Central memory CD4-positive, alpha-beta T cell (primary cell): Measurements from ENCODE around the gene C11orf16.
"Not testable (repeated sequence)": the region's sequence is repeated elsewhere in the genome, so short reads cannot be mapped to it uniquely, and the experiment has no call there.

Experiments used
- DNase-seq: peaks from one replicate; pipeline ENCODE4 v3.0.0; 2022
- total RNA-seq, 3 experiments: gene quantifications; one replicate each; lab custom pipeline; 2026; lab: John Stamatoyannopoulos, UW

Gene C11orf16
- 0 reads per million in 3 experiments for total RNA-seq

- DNase-seq = no peak
Measured at GRCh38 chr11:8932564-8933180, at the start of gene C11orf16. C11orf16 (minus strand) TSS chr11:8932947; CDS start chr11:8932308, 639 bp downstream.

- DNase-seq = no peak
Measured at GRCh38 chr11:8980485-8980884, 47.7 kb upstream of the C11orf16 start.

GRCh38 chr11:8979365-8979764 is 46.6 kb upstream of the C11orf16 start:
- DNase-seq = not testable (repeated sequence)

GRCh38 chr11:8973121-8973520 is 40.4 kb upstream of the C11orf16 start:
- DNase-seq = no peak

GRCh38 chr11:8971924-8972316 is 39.2 kb upstream of the C11orf16 start:
- DNase-seq = no peak

GRCh38 chr11:8971196-8971923 is 38.6 kb upstream of the C11orf16 start:
- no peak for DNase-seq

GRCh38 chr11:8967184-8967583 is 34.4 kb upstream of the C11orf16 start:
- no peak for DNase-seq

GRCh38 chr11:8964324-8965320 is 31.9 kb upstream of the C11orf16 start, which contains the start of gene TMEM9B:
TMEM9B (minus strand) TSS chr11:8964442; CDS start chr11:8964313, 129 bp downstream.
- peak; percentile 74 for DNase-seq

GRCh38 chr11:8963569-8964323 is 31.0 kb upstream of the C11orf16 start:
- DNase-seq = peak; percentile 74

GRCh38 chr11:8962841-8963240 is 30.1 kb upstream of the C11orf16 start:
- DNase-seq = no peak

- DNase-seq = no peak
Measured at GRCh38 chr11:8961401-8961800, 28.7 kb upstream of the C11orf16 start.

GRCh38 chr11:8959546-8960166 is 26.9 kb upstream of the C11orf16 start:
- peak; percentile 12 for DNase-seq

GRCh38 chr11:8956860-8957259 is 24.1 kb upstream of the C11orf16 start:
- no peak for DNase-seq

- DNase-seq = no peak
Measured at GRCh38 chr11:8948886-8949285, 16.1 kb upstream of the C11orf16 start.

GRCh38 chr11:8947230-8947943 is 14.6 kb upstream of the C11orf16 start:
- DNase-seq = no peak

- DNase-seq = no peak
Measured at GRCh38 chr11:8942518-8943066, 9.8 kb upstream of the C11orf16 start, which contains the start of gene ASCL3. ASCL3 (minus strand) TSS chr11:8943016; CDS start chr11:8938161, 4,855 bp downstream.

- DNase-seq = no peak
Measured at GRCh38 chr11:8941341-8942103, 8.8 kb upstream of the C11orf16 start.

GRCh38 chr11:8937659-8938058 is 4.9 kb upstream of the C11orf16 start:
- DNase-seq = no peak

- no peak for DNase-seq
Measured at GRCh38 chr11:8937159-8937558, 4.4 kb upstream of the C11orf16 start.

GRCh38 chr11:8935789-8936188 is 3.0 kb upstream of the C11orf16 start:
- DNase-seq = not testable (repeated sequence)
